ENCODE results near the gene KCNIP4.
A peak's percentile ranks its signal among the peaks of the same experiment; 100 is the strongest.

KCNIP4 gene

DNA sequence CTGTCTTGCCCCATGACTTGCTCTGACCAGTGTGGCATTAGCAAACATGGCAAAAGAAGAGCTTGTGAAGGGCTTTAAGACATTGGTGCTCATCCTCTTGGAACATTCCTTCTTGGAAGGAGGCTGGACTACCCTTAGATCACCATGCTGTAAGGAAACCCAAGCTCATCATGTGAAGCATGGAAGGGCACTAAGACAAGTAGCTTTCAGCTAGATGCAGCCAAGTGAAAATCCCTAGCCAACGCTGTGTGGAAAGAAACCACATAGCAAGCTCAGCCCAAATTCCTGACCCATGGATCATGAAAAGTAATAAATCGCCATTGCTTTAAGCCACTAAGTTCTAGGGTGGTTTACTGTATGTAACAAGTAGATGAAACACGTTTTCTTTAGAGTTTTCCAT lies 1260.7 kb downstream of the KCNIP4 start:
- TF ChIP-seq, protein P1, sequence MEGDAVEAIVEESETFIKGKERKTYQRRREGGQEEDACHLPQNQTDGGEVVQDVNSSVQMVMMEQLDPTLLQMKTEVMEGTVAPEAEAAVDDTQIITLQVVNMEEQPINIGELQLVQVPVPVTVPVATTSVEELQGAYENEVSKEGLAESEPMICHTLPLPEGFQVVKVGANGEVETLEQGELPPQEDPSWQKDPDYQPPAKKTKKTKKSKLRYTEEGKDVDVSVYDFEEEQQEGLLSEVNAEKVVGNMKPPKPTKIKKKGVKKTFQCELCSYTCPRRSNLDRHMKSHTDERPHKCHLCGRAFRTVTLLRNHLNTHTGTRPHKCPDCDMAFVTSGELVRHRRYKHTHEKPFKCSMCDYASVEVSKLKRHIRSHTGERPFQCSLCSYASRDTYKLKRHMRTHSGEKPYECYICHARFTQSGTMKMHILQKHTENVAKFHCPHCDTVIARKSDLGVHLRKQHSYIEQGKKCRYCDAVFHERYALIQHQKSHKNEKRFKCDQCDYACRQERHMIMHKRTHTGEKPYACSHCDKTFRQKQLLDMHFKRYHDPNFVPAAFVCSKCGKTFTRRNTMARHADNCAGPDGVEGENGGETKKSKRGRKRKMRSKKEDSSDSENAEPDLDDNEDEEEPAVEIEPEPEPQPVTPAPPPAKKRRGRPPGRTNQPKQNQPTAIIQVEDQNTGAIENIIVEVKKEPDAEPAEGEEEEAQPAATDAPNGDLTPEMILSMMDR (IDR thresholded peaks at IDR 0.05) = no peak

DNA sequence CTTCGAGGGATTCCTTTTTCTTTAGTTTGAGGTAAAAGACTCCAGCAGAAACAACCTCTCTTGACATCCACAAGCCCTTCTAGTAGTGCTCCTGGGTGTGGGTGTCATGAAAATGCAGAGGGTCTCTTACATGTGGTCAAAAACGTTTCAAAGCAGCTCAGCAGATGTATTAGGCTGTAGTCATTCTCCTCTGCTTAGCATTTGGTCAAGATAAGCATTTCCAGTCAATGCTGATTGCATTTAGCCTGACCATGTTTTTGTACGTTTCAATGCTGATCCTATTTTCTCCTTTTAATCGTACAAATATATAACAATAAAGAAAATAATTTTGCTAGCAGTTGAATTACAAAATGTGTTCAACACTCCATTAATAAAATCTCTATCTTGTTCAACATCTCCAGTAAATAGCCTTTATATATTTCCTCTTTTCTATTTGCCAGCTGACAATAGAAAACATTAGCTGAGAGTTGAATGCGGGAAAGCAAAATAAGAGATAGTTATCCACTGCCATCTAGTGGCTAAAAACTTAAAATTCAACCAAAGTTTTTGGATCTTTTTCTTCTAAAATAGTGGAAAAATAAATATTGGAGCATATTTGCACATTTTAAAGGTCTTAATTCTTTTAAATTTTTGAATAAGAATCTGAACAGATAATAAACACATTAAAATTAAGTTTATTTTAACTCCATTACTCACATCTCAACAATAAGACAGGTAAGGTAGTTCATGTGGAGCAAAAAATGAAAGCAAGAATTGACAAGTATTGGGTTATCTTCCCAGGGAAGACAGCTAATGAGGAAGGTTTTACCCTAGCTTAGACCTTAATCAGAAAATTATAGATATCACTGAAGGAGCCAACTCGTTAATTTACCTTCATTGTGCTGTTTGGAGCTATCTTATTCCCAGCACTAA lies 1263.5 kb downstream of the KCNIP4 start:
- TF ChIP-seq, protein P1 (IDR thresholded peaks at IDR 0.05) = peak; percentile 60

DNA sequence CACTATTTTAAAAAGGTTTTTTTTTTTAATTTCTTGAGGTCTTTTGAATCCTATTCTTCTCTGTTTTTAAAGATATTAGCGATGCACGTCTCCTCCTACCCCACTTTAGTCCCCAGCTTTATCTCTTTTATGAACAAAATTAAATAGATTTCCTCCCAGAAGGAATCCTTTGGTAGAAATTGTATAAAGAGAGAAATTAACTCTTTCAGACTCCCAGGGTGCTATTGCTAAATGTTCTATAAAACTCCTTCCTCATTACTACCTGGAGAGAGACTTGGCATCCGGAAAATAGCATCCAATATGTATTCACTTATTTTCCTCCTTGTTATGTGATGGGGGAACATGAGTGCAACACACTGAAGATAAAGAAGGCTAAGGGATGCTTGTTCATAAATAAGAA lies 1264.8 kb downstream of the KCNIP4 start:
- TF ChIP-seq, protein P1 (IDR thresholded peaks at IDR 0.05) = no peak

DNA sequence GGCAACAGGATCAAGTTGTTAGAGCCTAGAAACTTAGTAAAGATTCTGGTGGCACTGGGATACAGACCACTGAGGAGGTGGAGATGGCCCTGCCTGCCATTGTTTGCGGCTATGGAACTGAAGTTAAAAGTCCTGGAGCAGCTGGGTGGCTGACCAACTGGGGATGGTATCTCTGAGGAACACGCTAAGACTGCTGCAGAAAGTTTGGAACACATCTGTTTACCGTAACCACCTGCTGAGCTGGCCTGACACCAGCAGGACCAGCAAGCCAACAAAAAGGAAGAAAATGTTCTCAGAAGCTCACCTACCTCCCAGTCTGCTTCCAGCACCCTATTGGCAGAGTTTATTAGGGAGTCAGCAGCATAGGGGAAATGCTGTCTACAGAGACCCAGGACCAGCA lies 1265.7 kb downstream of the KCNIP4 start:
- TF ChIP-seq, protein P1 (IDR thresholded peaks at IDR 0.05) = no peak

DNA sequence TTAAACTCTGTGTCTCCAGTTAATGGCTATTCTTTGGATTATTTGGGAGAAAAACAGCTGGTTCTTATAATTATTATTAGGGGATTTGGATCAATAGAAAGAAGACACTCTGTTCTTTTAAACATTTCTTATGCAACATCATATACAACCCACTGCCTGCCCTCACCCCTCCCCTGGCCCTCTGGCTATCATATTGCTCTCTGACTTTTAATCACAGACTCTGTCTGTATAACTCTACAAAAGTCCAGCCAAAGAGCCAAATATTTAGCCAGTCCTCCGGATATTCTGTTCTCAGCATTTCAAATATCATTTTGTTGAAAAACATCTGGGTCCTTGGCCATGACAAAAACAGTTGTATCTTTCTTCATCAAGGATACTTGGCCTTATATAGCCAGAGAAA lies 1267.3 kb downstream of the KCNIP4 start:
- TF ChIP-seq, protein P1 (IDR thresholded peaks at IDR 0.05) = no peak

DNA sequence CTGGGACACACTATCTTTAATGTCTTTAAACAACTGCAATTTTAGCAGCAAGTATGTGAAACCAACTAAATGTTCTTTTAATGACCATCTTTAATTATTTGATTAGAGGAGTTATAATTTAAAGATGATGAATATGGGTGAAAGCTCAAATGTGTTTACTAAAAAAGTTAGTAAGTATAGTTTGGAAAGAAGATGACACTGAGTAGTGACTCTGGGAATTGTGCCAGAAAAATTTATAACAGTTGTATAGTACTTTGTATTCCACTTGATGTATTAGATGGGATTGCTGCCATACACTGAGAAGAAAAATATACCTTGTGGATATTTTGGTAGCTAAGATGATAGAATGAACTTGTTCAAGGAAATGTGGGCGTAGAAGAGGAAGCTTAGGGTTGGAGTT lies 1267.8 kb downstream of the KCNIP4 start:
- TF ChIP-seq, protein P1 (IDR thresholded peaks at IDR 0.05) = no peak

DNA sequence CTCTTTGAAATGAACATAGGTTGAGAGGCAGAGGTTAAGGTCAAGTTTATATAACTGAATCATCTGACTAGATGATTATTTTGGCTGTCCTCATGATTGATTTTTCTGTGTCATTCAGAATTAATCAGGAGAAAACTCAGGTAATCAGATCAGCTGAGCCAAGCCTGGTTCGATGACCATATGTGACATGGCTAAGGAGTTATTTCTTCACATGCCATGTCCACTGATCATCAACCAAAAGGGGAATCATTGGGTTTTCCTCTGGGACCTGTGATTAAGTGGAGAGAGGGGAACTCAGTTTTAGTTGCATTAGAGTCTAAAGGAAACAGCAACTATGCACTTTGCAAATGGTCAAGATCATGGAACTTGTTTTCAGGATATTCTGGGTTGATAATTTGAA lies 1268.6 kb downstream of the KCNIP4 start:
- TF ChIP-seq, protein P1 (IDR thresholded peaks at IDR 0.05) = no peak
